Measurements from ENCODE around the gene THOC6.

DNA sequence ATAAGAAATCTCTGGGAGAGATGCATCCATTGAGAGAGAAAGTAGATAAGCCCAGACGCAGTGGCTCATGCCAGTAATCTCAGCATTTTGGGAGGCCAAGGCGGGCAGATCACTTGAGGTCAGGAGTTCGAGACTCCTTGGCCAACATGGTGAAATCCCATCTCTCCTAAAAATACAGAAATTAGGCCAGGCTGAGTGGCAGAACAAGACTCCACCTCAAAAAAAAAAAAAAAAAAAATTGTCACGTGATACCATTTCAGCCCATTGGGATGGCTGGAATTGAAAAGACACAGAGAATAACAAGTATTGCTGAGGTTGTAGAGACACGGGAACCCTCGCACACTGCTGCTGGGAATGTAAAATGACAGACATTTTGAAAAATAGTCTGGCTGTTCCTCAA lies 38.7 kb downstream of the THOC6 start:
- TF ChIP-seq, protein P1, sequence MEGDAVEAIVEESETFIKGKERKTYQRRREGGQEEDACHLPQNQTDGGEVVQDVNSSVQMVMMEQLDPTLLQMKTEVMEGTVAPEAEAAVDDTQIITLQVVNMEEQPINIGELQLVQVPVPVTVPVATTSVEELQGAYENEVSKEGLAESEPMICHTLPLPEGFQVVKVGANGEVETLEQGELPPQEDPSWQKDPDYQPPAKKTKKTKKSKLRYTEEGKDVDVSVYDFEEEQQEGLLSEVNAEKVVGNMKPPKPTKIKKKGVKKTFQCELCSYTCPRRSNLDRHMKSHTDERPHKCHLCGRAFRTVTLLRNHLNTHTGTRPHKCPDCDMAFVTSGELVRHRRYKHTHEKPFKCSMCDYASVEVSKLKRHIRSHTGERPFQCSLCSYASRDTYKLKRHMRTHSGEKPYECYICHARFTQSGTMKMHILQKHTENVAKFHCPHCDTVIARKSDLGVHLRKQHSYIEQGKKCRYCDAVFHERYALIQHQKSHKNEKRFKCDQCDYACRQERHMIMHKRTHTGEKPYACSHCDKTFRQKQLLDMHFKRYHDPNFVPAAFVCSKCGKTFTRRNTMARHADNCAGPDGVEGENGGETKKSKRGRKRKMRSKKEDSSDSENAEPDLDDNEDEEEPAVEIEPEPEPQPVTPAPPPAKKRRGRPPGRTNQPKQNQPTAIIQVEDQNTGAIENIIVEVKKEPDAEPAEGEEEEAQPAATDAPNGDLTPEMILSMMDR (conservative IDR thresholded peaks at IDR 0.05; ENCODE audit: low read length) = no peak
- TF ChIP-seq EZH2phosphoT487 (IDR thresholded peaks at IDR 0.05; ENCODE audit: borderline replicate concordance, low read depth, low read length) = no peak

All from OCI-LY7 (cell line).